Mesodermal cell (in vitro differentiated cells): ENCODE measurements around the gene IL17RA.

Source experiments
- H3K27ac ChIP-seq: 2 replicates; pipeline ENCODE4 v1.7.0; 2013; ENCODE audit warnings: mild to moderate bottlenecking, low read depth, low read length, moderate library complexity; ENCODE audit not compliant: severe bottlenecking
- H3K36me3 ChIP-seq: 2 replicates; pipeline ENCODE4 v1.7.1; 2013; ENCODE audit warnings: mild to moderate bottlenecking, low read length, moderate library complexity; ENCODE audit not compliant: control insufficient read depth, insufficient read depth
- H3K4me1 ChIP-seq: one replicate; pipeline ENCODE4 v1.7.1; 2013; ENCODE audit warnings: mild to moderate bottlenecking, low read length; ENCODE audit not compliant: insufficient read depth, control insufficient read depth, poor library complexity, severe bottlenecking
- H3K4me3 ChIP-seq: 2 replicates; pipeline ENCODE4 v1.7.0; 2013; ENCODE audit warnings: low read length, control low read depth, mild to moderate bottlenecking; ENCODE audit not compliant: insufficient read depth, poor library complexity, severe bottlenecking; ENCODE audit errors: extremely low read depth
- H3K9me3 ChIP-seq: 2 replicates; pipeline ENCODE4 v1.7.1; 2013; ENCODE audit warnings: mild to moderate bottlenecking, low read length, moderate library complexity; ENCODE audit not compliant: control insufficient read depth
- WGBS, 2 experiments: methylation state at CpG; one replicate each; pipeline ENCODE4 v1.1.5; 2013; ENCODE audit warnings: missing lambda C conversion rate in 2 of 2; ENCODE audit not compliant: insufficient coverage in 2 of 2; 5-methylcytosine and 5-hydroxymethylcytosine counted together

Gene IL17RA

DNA sequence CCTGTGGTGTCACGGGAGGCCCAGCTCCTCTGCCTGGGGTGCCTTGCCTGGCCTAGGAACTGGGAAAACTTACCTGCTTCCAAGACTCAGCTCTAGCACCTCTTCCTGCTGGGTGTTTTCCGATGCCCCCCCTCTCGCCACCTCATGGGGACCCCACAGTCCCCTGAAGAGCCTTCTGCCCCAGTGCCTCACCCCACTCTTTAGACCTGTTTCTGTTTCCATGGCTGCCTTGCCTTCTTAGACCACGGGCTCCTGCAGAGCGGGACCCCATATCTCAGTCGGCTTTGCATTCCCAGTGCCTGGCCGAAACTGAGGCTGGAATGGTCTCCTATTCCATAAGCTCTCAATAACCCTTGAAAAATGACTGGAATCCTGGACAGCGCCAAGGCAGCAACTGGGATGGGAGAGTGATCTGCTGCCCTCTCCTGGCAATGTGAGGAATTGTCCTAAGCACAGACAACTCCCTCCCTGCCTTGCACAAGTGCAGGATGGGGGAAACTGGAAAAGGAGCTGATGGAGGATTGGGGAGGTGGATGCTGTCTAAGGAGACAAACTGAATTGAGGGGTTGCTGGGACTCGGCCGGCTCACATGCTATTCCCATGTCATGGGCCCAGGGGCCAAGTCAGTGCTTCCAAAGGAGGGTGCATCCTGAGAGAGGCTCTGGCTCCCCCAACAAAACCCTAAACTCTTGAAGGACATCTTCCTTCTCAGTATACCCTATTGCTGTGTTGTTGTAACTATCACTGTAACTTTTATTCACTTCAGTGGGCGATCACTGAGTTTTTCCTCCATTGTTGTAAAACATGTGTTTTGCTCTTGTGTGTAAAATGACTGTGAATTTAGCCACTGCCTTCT, 26.6 kb upstream of the IL17RA start:
- Histone ChIP-seq H3K9me3 (no peaks in the 10 kb centered on the region), H3K4me3 (no peak overlapping the region), H3K36me3 (no peaks in the 10 kb centered on the region), H3K27ac (no peak overlapping the region), H3K4me1 (no peaks in the 10 kb centered on the region)
- 24 to 42% methylated on average over 7 of the region's 11 CpGs for WGBS, 2 experiments

- Histone ChIP-seq H3K4me1 (no peaks in the 10 kb centered on the region), H3K9me3 (no peaks in the 10 kb centered on the region), H3K36me3 (no peaks in the 10 kb centered on the region), H3K27ac (no peak overlapping the region), H3K4me3 (no peak overlapping the region)
- WGBS, 2 experiments: 60 to 80% methylated on average over 1 of the region's 3 CpGs
Observed at GRCh38 chr22:17060126-17060525, 24.7 kb upstream of the IL17RA start.

DNA sequence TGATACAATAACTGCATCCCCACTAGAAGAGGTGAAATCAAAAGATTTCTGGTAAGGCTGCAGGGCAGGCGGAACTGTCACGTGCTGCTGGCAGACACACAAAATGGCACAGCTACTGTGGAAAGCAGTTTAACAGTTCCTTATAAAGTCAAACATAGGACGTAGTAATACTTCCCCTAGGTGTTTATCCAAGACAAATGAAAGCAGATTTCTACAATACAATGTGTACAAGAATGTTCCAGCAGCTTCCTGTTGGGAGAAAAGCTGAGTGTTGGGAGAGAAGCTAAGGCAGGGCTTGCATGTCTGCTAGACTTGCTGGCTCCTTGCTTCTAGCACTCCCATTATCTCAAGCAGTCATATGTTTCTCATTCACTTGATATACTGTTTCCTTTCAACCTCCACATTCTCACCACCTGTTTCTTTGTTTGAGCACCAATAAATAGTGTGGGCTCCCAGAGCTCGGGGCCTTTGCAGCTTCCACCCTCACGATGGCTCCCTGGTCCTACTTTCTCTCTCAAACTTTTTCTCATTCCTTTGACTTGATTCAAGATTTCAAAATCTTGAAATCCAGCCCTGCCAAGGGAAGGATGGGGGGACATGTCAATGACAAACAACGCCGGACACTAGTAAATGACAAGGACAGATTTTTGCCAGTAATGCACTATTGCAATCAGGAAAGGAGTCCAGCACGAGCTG, 21.2 kb upstream of the IL17RA start:
- H3K4me1 ChIP-seq: no peaks in the 10 kb centered on the region
- H3K27ac ChIP-seq: peak overlapping the region; percentile 13
- 83 to 85% methylated on average over 3 to 8 of the region's 8 CpGs for WGBS, 2 experiments
- H3K4me3 ChIP-seq: no peak overlapping the region
- no peaks in the 10 kb centered on the region for H3K9me3 ChIP-seq
- H3K36me3 ChIP-seq: no peaks in the 10 kb centered on the region

GRCh38 chr22:17064498-17065100, 20.2 kb upstream of the IL17RA start:
- Histone ChIP-seq H3K4me3 (no peak overlapping the region), H3K36me3 (no peaks in the 10 kb centered on the region), H3K27ac (no peak overlapping the region), H3K4me1 (no peaks in the 10 kb centered on the region), H3K9me3 (no peaks in the 10 kb centered on the region)
- 91 to 93% methylated on average over 5 to 6 of the region's 7 CpGs for WGBS, 2 experiments

DNA sequence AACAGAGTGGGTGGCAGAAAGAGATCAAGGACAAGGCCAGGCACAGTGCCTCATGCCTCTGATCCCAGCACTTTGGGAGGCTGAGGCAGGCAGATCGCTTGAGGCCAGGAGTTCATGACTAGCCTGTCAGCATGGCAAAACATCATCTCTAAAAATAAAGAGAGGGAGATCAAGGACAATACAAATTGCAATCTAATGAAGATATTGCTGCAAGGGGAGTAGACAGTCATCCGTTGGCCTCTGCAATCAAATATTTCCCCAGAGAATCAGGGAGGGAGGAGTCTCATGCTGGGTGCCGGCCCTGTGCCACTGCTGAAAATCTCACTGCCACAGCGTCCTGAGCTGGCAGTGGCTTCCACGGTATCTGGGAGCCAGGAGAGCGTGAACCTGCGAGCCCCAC, 19.4 kb upstream of the IL17RA start:
- no peaks in the 10 kb centered on the region for H3K9me3 ChIP-seq
- no peak overlapping the region for H3K27ac ChIP-seq
- 75 to 88% methylated on average over 3 to 5 of the region's 7 CpGs for WGBS, 2 experiments
- no peaks in the 10 kb centered on the region for H3K4me1 ChIP-seq
- H3K36me3 ChIP-seq: no peaks in the 10 kb centered on the region
- no peak overlapping the region for H3K4me3 ChIP-seq

DNA sequence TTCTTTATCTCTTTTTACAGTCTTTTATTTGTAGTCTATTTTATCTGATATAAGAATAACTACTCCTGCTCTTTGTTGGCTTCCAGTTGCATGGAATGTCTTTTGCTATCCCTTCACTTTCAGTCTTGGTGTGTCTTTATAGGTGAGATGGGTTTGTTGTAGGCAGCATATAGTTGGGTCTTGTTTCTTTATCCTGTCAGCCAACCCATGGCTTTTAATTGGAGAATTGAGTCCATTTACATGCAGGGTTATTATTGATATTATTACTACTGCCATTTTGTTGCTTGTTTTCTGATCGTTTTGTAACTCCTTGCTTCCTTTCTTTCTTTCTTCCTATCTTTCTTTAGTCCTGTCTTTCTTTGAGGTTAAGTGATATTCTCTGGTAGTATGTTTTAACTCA, 11.9 kb upstream of the IL17RA start:
- Histone ChIP-seq H3K9me3 (no peaks in the 10 kb centered on the region), H3K4me1 (peaks cover 7% of the 10 kb centered on the region), H3K27ac (no peak overlapping the region), H3K36me3 (no peaks in the 10 kb centered on the region), H3K4me3 (no peak overlapping the region)
- WGBS, 2 experiments: no CpG with 5 or more reads among the region's 1 CpG

- Histone ChIP-seq H3K27ac (no peak overlapping the region), H3K36me3 (no peaks in the 10 kb centered on the region), H3K9me3 (no peaks in the 10 kb centered on the region), H3K4me1 (peaks cover 7% of the 10 kb centered on the region), H3K4me3 (no peak overlapping the region)
Observed at GRCh38 chr22:17074648-17075002, 10.2 kb upstream of the IL17RA start.

- Histone ChIP-seq H3K9me3 (no peaks in the 10 kb centered on the region), H3K36me3 (no peaks in the 10 kb centered on the region), H3K27ac (no peak overlapping the region), H3K4me3 (no peak overlapping the region), H3K4me1 (peaks cover 7% of the 10 kb centered on the region)
Observed at GRCh38 chr22:17077255-17077654, 7.5 kb upstream of the IL17RA start.

DNA sequence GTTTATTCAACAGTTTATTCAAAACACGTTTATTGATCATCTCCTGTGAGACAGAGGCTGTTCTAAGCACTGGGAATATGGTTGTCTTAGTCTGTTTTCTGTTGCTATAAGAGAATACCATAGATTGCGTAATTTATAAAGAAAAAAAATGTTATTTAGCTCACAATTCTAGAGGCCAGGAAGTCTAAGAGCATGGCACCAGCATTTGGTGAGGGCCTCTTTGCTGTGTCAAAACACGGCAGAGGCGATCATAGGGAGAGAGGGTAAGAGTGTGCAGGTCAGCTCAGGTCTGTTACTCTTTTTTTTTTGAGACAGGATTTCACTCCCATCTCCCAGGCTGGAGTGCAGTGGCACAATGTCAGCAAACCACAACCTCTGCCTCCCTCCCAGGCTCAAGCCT, 5.2 kb upstream of the IL17RA start:
- H3K9me3 ChIP-seq: no peaks in the 10 kb centered on the region
- peaks cover 7% of the 10 kb centered on the region for H3K4me1 ChIP-seq
- no peak overlapping the region for H3K27ac ChIP-seq
- no peak overlapping the region for H3K4me3 ChIP-seq
- WGBS, 2 experiments: 100% methylated on average over 2 of the region's 4 CpGs; no CpG with 5 or more reads in 1 of the 2 experiments
- no peaks in the 10 kb centered on the region for H3K36me3 ChIP-seq

- Histone ChIP-seq H3K4me1 (no peaks in the 10 kb centered on the region), H3K36me3 (no peaks in the 10 kb centered on the region)
- WGBS, 2 experiments: 84 to 100% methylated on average over 3 of the region's 5 CpGs
Observed at GRCh38 chr22:17083255-17083654, 1.5 kb upstream of the IL17RA start.

More at GRCh38 chr22:17083255-17083654, 1.5 kb upstream of the IL17RA start:
- no peaks in the 10 kb centered on the region for H3K9me3 ChIP-seq
- no peak overlapping the region for H3K4me3 ChIP-seq
- H3K27ac ChIP-seq: no peak overlapping the region
